HG03280 (cell line): Measurements from ENCODE around the gene EXPH5.

Experiments
- ATAC-seq: cut with Tn5 transposase; IDR thresholded peaks from one replicate; pipeline ENCODE4 v1.9.1; 2021; ENCODE audit warnings: mild to moderate bottlenecking, moderate library complexity; ENCODE audit not compliant: unreplicated experiment

Gene EXPH5

GRCh38 chr11:108568195-108568858 is 25.2 kb downstream of the EXPH5 start:
- no peak for ATAC-seq

GRCh38 chr11:108565653-108566052 is 27.9 kb downstream of the EXPH5 start:
- ATAC-seq, result no peak

GRCh38 chr11:108562746-108563581 is 30.6 kb downstream of the EXPH5 start:
- no peak for ATAC-seq

- ATAC-seq, result no peak
Observed at GRCh38 chr11:108561535-108561991, 32.0 kb downstream of the EXPH5 start.

GRCh38 chr11:108559904-108560303 is 33.7 kb downstream of the EXPH5 start:
- ATAC-seq, result no peak

GRCh38 chr11:108559340-108559739 is 34.2 kb downstream of the EXPH5 start:
- no peak for ATAC-seq

- ATAC-seq, result no peak
Observed at GRCh38 chr11:108558222-108558621, 35.3 kb downstream of the EXPH5 start.

- ATAC-seq, result no peak
Observed at GRCh38 chr11:108556019-108556418, 37.5 kb downstream of the EXPH5 start.

GRCh38 chr11:108551651-108552462 is 41.7 kb downstream of the EXPH5 start:
- no peak for ATAC-seq

- no peak for ATAC-seq
Observed at GRCh38 chr11:108549319-108549885, 44.2 kb downstream of the EXPH5 start.

GRCh38 chr11:108545909-108546501 is 47.6 kb downstream of the EXPH5 start:
- ATAC-seq, result no peak

- no peak for ATAC-seq
Observed at GRCh38 chr11:108543316-108543964, 50.1 kb downstream of the EXPH5 start.

- ATAC-seq, result no peak
Observed at GRCh38 chr11:108541531-108541930, 52.0 kb downstream of the EXPH5 start.

GRCh38 chr11:108538502-108538901 is 55.1 kb downstream of the EXPH5 start:
- ATAC-seq, result no peak

- no peak for ATAC-seq
Observed at GRCh38 chr11:108538022-108538424, 55.5 kb downstream of the EXPH5 start.

- ATAC-seq, result no peak
Observed at GRCh38 chr11:108536783-108537182, 56.8 kb downstream of the EXPH5 start.

- no peak for ATAC-seq
Observed at GRCh38 chr11:108535384-108535955, 58.1 kb downstream of the EXPH5 start.

GRCh38 chr11:108534274-108534882 is 59.2 kb downstream of the EXPH5 start:
- ATAC-seq, result no peak

GRCh38 chr11:108530426-108530825 is 63.1 kb downstream of the EXPH5 start:
- ATAC-seq, result no peak
